Central memory CD8-positive, alpha-beta T cell (primary cell): ENCODE data around the gene DRP2.
"Not testable (repeated sequence)": the region's sequence is repeated elsewhere in the genome, so short reads cannot be mapped to it uniquely, and the experiment has no call there.

Source experiments
- ATAC-seq: fragments of 150-1000 bp; cut with Tn5 transposase; replicated peaks from 2 replicates; pipeline ENCODE4 v1.10.0; 2022; ENCODE audit warnings: mild to moderate bottlenecking, moderate FRiP score, moderate number of reproducible peaks; ENCODE audit not compliant: poor library complexity, severe bottlenecking; ENCODE audit errors: extremely low read depth
- DNase-seq, 2 donors: peaks; one replicate each; pipeline ENCODE4 v3.0.0; 2021; ENCODE audit warnings: low spot score in 2 of 2
- H3K27ac Mint-ChIP-seq: one replicate; pipeline ENCODE4 v1.8.0; 2022; ENCODE audit warnings: low read depth, mild to moderate bottlenecking, moderate library complexity, mixed read lengths
- H3K27me3 Mint-ChIP-seq: one replicate; pipeline ENCODE4 v1.8.0; 2022; ENCODE audit warnings: mixed read lengths
- H3K36me3 Mint-ChIP-seq: one replicate; pipeline ENCODE4 v1.8.0; 2022; ENCODE audit warnings: mild to moderate bottlenecking, moderate library complexity, mixed read lengths; ENCODE audit not compliant: insufficient read depth
- H3K4me1 Mint-ChIP-seq: one replicate; pipeline ENCODE4 v1.8.0; 2022; ENCODE audit warnings: mixed read lengths
- H3K4me3 Mint-ChIP-seq: one replicate; pipeline ENCODE4 v1.8.0; 2022; ENCODE audit warnings: mild to moderate bottlenecking, moderate library complexity, mixed read lengths
- H3K9me3 Mint-ChIP-seq: one replicate; pipeline ENCODE4 v1.8.0; 2022; ENCODE audit warnings: mixed read lengths

The DRP2 gene

GRCh38 chrX:101258259-101258581 lies 38.6 kb downstream of the DRP2 start:
- no peaks in the 10 kb centered on the region for H3K36me3 Mint-ChIP-seq
- no peak overlapping the region for H3K4me3 Mint-ChIP-seq
- no peaks in the 10 kb centered on the region for H3K27me3 Mint-ChIP-seq
- no peak for ATAC-seq
- H3K9me3 Mint-ChIP-seq = no peaks in the 10 kb centered on the region
- no peaks in the 10 kb centered on the region for H3K4me1 Mint-ChIP-seq
- no peak for DNase-seq
- no peak overlapping the region for H3K27ac Mint-ChIP-seq

GRCh38 chrX:101260435-101260834 lies 40.8 kb downstream of the DRP2 start:
- Mint-ChIP-seq H3K4me1 (no peaks in the 10 kb centered on the region), H3K4me3 (no peak overlapping the region), H3K9me3 (no peaks in the 10 kb centered on the region)

GRCh38 chrX:101262590-101262989 lies 43.0 kb downstream of the DRP2 start:
- Mint-ChIP-seq H3K36me3 (no peaks in the 10 kb centered on the region), H3K27me3 (no peaks in the 10 kb centered on the region), H3K4me3 (no peak overlapping the region), H3K9me3 (no peaks in the 10 kb centered on the region), H3K27ac (no peak overlapping the region), H3K4me1 (no peaks in the 10 kb centered on the region)
- no peak for ATAC-seq
- no peak for DNase-seq

More at GRCh38 chrX:101260435-101260834, 40.8 kb downstream of the DRP2 start:
- H3K36me3 Mint-ChIP-seq = no peaks in the 10 kb centered on the region
- no peak overlapping the region for H3K27ac Mint-ChIP-seq
- DNase-seq (no peak), ATAC-seq (no peak)
- no peaks in the 10 kb centered on the region for H3K27me3 Mint-ChIP-seq

GRCh38 chrX:101263766-101264165 lies 44.2 kb downstream of the DRP2 start:
- no peaks in the 10 kb centered on the region for H3K9me3 Mint-ChIP-seq
- H3K27ac Mint-ChIP-seq = no peak overlapping the region
- no peak overlapping the region for H3K4me3 Mint-ChIP-seq
- H3K4me1 Mint-ChIP-seq = no peaks in the 10 kb centered on the region
- DNase-seq (no peak), ATAC-seq (no peak)
- H3K27me3 Mint-ChIP-seq = no peaks in the 10 kb centered on the region
- no peaks in the 10 kb centered on the region for H3K36me3 Mint-ChIP-seq

GRCh38 chrX:101265869-101266428 lies 46.4 kb downstream of the DRP2 start:
- ATAC-seq (no peak), DNase-seq (no peak)
- Mint-ChIP-seq H3K4me3 (no peak overlapping the region), H3K27ac (no peak overlapping the region), H3K27me3 (no peaks in the 10 kb centered on the region), H3K4me1 (no peaks in the 10 kb centered on the region), H3K9me3 (no peaks in the 10 kb centered on the region), H3K36me3 (no peaks in the 10 kb centered on the region)

- no peaks in the 10 kb centered on the region for H3K4me1 Mint-ChIP-seq
- no peaks in the 10 kb centered on the region for H3K36me3 Mint-ChIP-seq
- no peak overlapping the region for H3K27ac Mint-ChIP-seq
- no peaks in the 10 kb centered on the region for H3K9me3 Mint-ChIP-seq
- H3K27me3 Mint-ChIP-seq = no peaks in the 10 kb centered on the region
- DNase-seq (no peak), ATAC-seq (no peak)
- no peak overlapping the region for H3K4me3 Mint-ChIP-seq
These were observed 54.6 kb downstream of the DRP2 start for GRCh38 chrX:101274198-101274597.

- DNase-seq (no peak), ATAC-seq (no peak)
- no peaks in the 10 kb centered on the region for H3K9me3 Mint-ChIP-seq
- H3K27ac Mint-ChIP-seq = no peak overlapping the region
- H3K4me1 Mint-ChIP-seq = no peaks in the 10 kb centered on the region
- H3K4me3 Mint-ChIP-seq = no peak overlapping the region
- H3K36me3 Mint-ChIP-seq = no peaks in the 10 kb centered on the region
- no peaks in the 10 kb centered on the region for H3K27me3 Mint-ChIP-seq
These were observed 56.7 kb downstream of the DRP2 start for GRCh38 chrX:101276238-101276637.

- H3K4me1 Mint-ChIP-seq = no peaks in the 10 kb centered on the region
- ATAC-seq (no peak), DNase-seq (no peak)
- no peaks in the 10 kb centered on the region for H3K36me3 Mint-ChIP-seq
- no peaks in the 10 kb centered on the region for H3K9me3 Mint-ChIP-seq
- no peak overlapping the region for H3K27ac Mint-ChIP-seq
- no peaks in the 10 kb centered on the region for H3K27me3 Mint-ChIP-seq
- H3K4me3 Mint-ChIP-seq = no peak overlapping the region
These were observed 67.8 kb downstream of the DRP2 start for GRCh38 chrX:101287402-101287801.

GRCh38 chrX:101290957-101291603 lies 71.5 kb downstream of the DRP2 start, which contains the start of gene TAF7L:
TSS of gene TAF7L (minus strand) at chrX:101291334. CDS start at chrX:101287543, 3,791 bp downstream.
- Mint-ChIP-seq H3K36me3 (no peaks in the 10 kb centered on the region), H3K9me3 (no peaks in the 10 kb centered on the region), H3K27ac (no peak within 1 kb of the TSS), H3K4me3 (no peak within 1 kb of the TSS), H3K4me1 (no peaks in the 10 kb centered on the region), H3K27me3 (no peaks in the 10 kb centered on the region)
- ATAC-seq (no peak), DNase-seq (no peak)

GRCh38 chrX:101295603-101296002 lies 76.0 kb downstream of the DRP2 start:
- ATAC-seq, H3K36me3 Mint-ChIP-seq, H3K27me3 Mint-ChIP-seq, H3K9me3 Mint-ChIP-seq, H3K4me1 Mint-ChIP-seq, H3K4me3 Mint-ChIP-seq, DNase-seq, H3K27ac Mint-ChIP-seq: not testable (repeated sequence)

GRCh38 chrX:101303790-101304189 lies 84.2 kb downstream of the DRP2 start:
- Mint-ChIP-seq H3K27me3 (no peaks in the 10 kb centered on the region), H3K9me3 (no peaks in the 10 kb centered on the region), H3K4me3 (no peak overlapping the region), H3K27ac (no peak overlapping the region), H3K4me1 (no peaks in the 10 kb centered on the region), H3K36me3 (peaks cover 1% of the 10 kb centered on the region)
- no peak for DNase-seq
- no peak for ATAC-seq
